Measurements from ENCODE around the gene SOWAHA.

SOWAHA gene

DNA sequence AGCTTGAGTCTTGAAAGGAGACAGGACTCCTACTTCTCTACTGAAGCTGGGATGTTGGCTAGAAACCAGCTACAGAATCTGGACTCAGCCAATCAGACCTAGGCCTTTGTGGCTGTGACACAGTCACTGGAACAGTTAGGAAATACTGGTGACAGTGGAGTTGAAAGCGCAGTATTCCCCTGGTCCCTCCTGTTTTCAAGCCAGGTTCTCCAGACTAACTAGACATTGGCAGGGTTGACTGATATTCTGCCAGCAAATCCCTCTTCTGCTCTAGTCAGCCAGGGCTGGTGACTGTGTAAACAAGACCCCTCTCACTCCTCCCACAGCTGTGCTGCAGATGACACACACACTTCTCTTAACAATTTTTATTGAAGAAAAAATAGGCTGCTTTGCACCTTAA is 8.7 kb downstream of the SOWAHA start:
- Histone ChIP-seq H3K4me3 (ENCODE audit: low read length) (no peak overlapping the region), H3K4me1 (ENCODE audit: control insufficient read depth, insufficient read depth, low read length) (no peaks in the 10 kb centered on the region), H3K4me2 (ENCODE audit: low read length) (no peak overlapping the region), H3K9me3 (replicated peaks; ENCODE audit: low read length) (no peaks in the 10 kb centered on the region), H3K36me3 (ENCODE audit: insufficient read depth, low read length) (peaks cover 11% of the 10 kb centered on the region), H3K27me3 (ENCODE audit: control insufficient read depth, insufficient read depth, low read length) (no peaks in the 10 kb centered on the region), H3K9ac (ENCODE audit: low read depth, low read length) (no peak overlapping the region)

DNA sequence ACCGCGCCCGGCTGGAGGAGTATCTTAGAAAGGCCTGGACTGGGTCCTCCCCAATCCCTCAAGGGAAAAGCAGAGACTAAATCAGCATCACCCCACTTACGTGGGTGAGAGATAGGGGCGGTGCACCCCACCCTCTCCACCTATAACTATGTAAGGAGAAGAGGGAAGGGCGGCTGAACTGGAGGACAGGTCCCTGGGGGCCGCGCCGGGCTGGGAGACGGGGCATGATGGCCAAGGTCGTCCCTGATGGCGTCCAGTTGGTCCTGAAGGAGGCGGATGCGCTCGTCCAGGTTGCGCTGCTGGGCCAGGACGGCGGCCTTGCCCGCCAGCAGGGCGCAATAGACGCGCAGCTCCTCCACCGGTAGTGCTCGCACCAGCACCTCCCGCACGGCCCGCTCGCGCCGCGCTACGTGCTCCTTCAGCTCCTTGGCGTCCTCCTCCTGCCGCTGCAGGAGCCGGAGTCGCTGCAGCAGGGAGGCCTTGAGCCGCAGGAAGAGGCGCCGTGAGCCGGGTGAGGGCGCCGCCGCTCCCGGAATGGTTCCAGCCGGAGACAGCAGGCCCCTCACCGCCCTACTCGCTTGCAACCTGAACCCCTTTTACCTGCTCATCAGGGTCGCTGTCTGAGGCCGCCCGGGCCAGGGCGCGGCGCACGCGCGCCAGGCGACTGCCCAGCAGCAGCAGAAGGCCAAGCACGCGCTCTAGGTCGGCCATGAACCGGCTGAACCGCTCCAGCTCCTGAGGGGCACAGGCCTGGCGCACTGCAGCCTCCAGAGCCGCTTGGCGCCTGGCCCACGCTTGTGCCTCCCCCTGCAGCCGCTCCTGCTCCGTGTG is 9.8 kb downstream of the SOWAHA start:
- no peak overlapping the region for H3K4me2 ChIP-seq (ENCODE audit: low read length)
- no peaks in the 10 kb centered on the region for H3K4me1 ChIP-seq (ENCODE audit: control insufficient read depth, insufficient read depth, low read length)
- H3K4me3 ChIP-seq (ENCODE audit: low read length) = no peak overlapping the region
- no peaks in the 10 kb centered on the region for H3K9me3 ChIP-seq (replicated peaks; ENCODE audit: low read length)
- no peak overlapping the region for H3K9ac ChIP-seq (ENCODE audit: low read depth, low read length)
- peaks cover 11% of the 10 kb centered on the region for H3K36me3 ChIP-seq (ENCODE audit: insufficient read depth, low read length)
- H3K27me3 ChIP-seq (ENCODE audit: control insufficient read depth, insufficient read depth, low read length) = no peaks in the 10 kb centered on the region

GRCh38 chr5:132823481-132824050 is 10.5 kb downstream of the SOWAHA start:
- H3K4me2 ChIP-seq (ENCODE audit: low read length) = no peak overlapping the region
- no peaks in the 10 kb centered on the region for H3K9me3 ChIP-seq (replicated peaks; ENCODE audit: low read length)
- H3K27me3 ChIP-seq (ENCODE audit: control insufficient read depth, insufficient read depth, low read length) = no peaks in the 10 kb centered on the region
- H3K36me3 ChIP-seq (ENCODE audit: insufficient read depth, low read length) = peaks cover 11% of the 10 kb centered on the region
- H3K4me3 ChIP-seq (ENCODE audit: low read length) = no peak overlapping the region
- H3K4me1 ChIP-seq (ENCODE audit: control insufficient read depth, insufficient read depth, low read length) = no peaks in the 10 kb centered on the region
- H3K9ac ChIP-seq (ENCODE audit: low read depth, low read length) = no peak overlapping the region

GRCh38 chr5:132824426-132824825 is 11.3 kb downstream of the SOWAHA start:
- Histone ChIP-seq H3K27me3 (ENCODE audit: control insufficient read depth, insufficient read depth, low read length) (no peaks in the 10 kb centered on the region), H3K9ac (ENCODE audit: low read depth, low read length) (no peak overlapping the region), H3K4me2 (ENCODE audit: low read length) (no peak overlapping the region), H3K36me3 (ENCODE audit: insufficient read depth, low read length) (peaks cover 11% of the 10 kb centered on the region), H3K9me3 (replicated peaks; ENCODE audit: low read length) (no peaks in the 10 kb centered on the region), H3K4me1 (ENCODE audit: control insufficient read depth, insufficient read depth, low read length) (peaks cover 4% of the 10 kb centered on the region), H3K4me3 (ENCODE audit: low read length) (no peak overlapping the region)

DNA sequence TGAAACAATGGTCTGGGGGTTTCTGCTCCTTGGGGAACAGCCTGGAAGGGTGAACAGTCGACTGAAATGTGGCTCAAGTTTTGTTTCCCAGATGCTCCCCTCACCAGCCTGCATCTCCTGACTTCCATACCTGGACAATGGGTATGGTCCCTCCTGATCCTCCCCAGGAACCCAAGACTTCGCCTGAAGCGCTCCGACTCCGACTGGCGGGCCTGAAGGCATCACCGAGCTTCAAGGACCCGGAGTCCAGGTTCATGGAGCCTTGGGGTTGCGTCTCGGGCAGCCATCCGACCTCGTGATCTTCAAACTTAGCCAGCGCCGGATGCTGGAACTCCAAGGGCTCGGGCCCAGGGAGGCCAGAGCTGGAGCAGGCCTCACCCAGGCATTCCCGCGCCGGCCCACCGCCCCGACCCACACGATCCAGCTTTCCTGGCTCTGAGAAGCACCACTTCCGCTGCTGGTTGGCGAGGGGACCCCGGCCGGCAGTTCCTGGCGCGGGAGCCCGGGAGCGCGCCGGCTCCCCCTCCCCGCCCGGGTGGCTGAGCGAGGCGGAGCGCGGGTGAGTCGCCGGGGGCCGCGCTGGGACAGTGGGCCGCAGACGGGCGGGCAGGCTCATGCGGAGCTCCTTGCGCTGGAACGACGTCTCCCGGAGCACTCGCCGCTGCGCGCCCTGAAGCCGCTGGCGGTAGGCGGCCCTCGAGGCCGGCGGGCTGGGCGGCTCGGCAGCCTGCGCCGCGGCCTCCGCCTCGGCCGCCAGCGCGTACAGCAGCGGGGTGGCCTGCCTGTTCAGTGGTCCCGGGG is 12.1 kb downstream of the SOWAHA start:
- Histone ChIP-seq H3K4me1 (ENCODE audit: control insufficient read depth, insufficient read depth, low read length) (peaks cover 8% of the 10 kb centered on the region), H3K9ac (ENCODE audit: low read depth, low read length) (no peak overlapping the region), H3K36me3 (ENCODE audit: insufficient read depth, low read length) (peaks cover 11% of the 10 kb centered on the region), H3K4me3 (ENCODE audit: low read length) (no peak overlapping the region), H3K4me2 (ENCODE audit: low read length) (no peak overlapping the region), H3K27me3 (ENCODE audit: control insufficient read depth, insufficient read depth, low read length) (no peaks in the 10 kb centered on the region), H3K9me3 (replicated peaks; ENCODE audit: low read length) (no peaks in the 10 kb centered on the region)

GRCh38 chr5:132825834-132826391 is 12.8 kb downstream of the SOWAHA start:
- peaks cover 11% of the 10 kb centered on the region for H3K36me3 ChIP-seq (ENCODE audit: insufficient read depth, low read length)
- no peak overlapping the region for H3K4me3 ChIP-seq (ENCODE audit: low read length)
- no peaks in the 10 kb centered on the region for H3K9me3 ChIP-seq (replicated peaks; ENCODE audit: low read length)
- peaks cover 8% of the 10 kb centered on the region for H3K4me1 ChIP-seq (ENCODE audit: control insufficient read depth, insufficient read depth, low read length)
- no peaks in the 10 kb centered on the region for H3K27me3 ChIP-seq (ENCODE audit: control insufficient read depth, insufficient read depth, low read length)
- H3K9ac ChIP-seq (ENCODE audit: low read depth, low read length) = no peak overlapping the region
- H3K4me2 ChIP-seq (ENCODE audit: low read length) = no peak overlapping the region

GRCh38 chr5:132826424-132827082 is 13.5 kb downstream of the SOWAHA start:
- peaks cover 11% of the 10 kb centered on the region for H3K36me3 ChIP-seq (ENCODE audit: insufficient read depth, low read length)
- no peaks in the 10 kb centered on the region for H3K27me3 ChIP-seq (ENCODE audit: control insufficient read depth, insufficient read depth, low read length)
- H3K4me3 ChIP-seq (ENCODE audit: low read length) = no peak overlapping the region
- peaks cover 8% of the 10 kb centered on the region for H3K4me1 ChIP-seq (ENCODE audit: control insufficient read depth, insufficient read depth, low read length)
- no peak overlapping the region for H3K4me2 ChIP-seq (ENCODE audit: low read length)
- no peaks in the 10 kb centered on the region for H3K9me3 ChIP-seq (replicated peaks; ENCODE audit: low read length)
- H3K9ac ChIP-seq (ENCODE audit: low read depth, low read length) = no peak overlapping the region

DNA sequence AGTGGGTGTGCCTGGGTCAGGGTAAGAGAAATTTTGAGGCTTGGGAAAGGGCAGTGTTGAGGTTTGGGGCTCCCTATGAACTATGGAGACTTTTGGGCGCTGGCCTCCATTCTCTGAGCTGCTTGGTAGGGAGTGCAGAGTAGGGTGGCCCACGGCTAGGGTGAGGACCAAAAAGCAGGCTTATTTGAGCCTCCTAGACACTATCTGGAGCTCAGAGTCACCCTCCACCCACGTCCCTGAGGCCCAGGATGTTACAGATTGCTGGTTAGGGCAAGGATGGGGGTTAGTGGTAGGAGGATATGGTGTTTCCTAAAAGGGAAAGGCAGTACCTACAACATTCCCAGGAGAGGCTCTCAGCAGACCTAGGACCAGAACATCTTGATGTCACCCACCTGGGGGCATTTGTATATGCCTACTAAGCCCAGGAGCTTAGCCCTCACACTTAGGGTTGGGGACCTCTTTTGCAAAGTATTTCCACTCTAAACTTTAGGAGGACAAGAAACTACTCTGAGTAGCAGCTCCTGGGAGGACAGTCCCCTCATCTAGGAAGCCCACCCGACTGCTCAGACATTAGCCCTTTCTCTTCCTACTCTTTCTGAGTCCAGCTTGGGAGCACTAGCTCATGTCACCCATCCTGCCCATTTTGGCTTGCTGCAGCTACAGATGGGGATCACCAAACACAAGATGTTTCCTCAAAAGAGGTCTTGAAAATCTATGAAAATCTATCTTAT is 15.0 kb downstream of the SOWAHA start:
- Histone ChIP-seq H3K36me3 (ENCODE audit: insufficient read depth, low read length) (peaks cover 11% of the 10 kb centered on the region), H3K4me3 (ENCODE audit: low read length) (no peak overlapping the region), H3K9me3 (replicated peaks; ENCODE audit: low read length) (no peaks in the 10 kb centered on the region), H3K9ac (ENCODE audit: low read depth, low read length) (no peak overlapping the region), H3K4me1 (ENCODE audit: control insufficient read depth, insufficient read depth, low read length) (peaks cover 8% of the 10 kb centered on the region), H3K4me2 (ENCODE audit: low read length) (no peak overlapping the region), H3K27me3 (ENCODE audit: control insufficient read depth, insufficient read depth, low read length) (no peaks in the 10 kb centered on the region)

GRCh38 chr5:132828846-132829494 is 15.9 kb downstream of the SOWAHA start:
- Histone ChIP-seq H3K4me2 (ENCODE audit: low read length) (peak overlapping the region; percentile 99), H3K9ac (ENCODE audit: low read depth, low read length) (peak overlapping the region; percentile 89), H3K4me3 (ENCODE audit: low read length) (no peak overlapping the region), H3K9me3 (replicated peaks; ENCODE audit: low read length) (no peaks in the 10 kb centered on the region), H3K4me1 (ENCODE audit: control insufficient read depth, insufficient read depth, low read length) (peaks cover 8% of the 10 kb centered on the region), H3K36me3 (ENCODE audit: insufficient read depth, low read length) (peaks cover 8% of the 10 kb centered on the region), H3K27me3 (ENCODE audit: control insufficient read depth, insufficient read depth, low read length) (no peaks in the 10 kb centered on the region)

- peaks cover 4% of the 10 kb centered on the region for H3K36me3 ChIP-seq (ENCODE audit: insufficient read depth, low read length)
- peak overlapping the region; percentile 99 for H3K4me2 ChIP-seq (ENCODE audit: low read length)
- no peaks in the 10 kb centered on the region for H3K9me3 ChIP-seq (replicated peaks; ENCODE audit: low read length)
- peak overlapping the region; percentile 89 for H3K9ac ChIP-seq (ENCODE audit: low read depth, low read length)
- H3K4me3 ChIP-seq (ENCODE audit: low read length) = peak overlapping the region; percentile 99
- no peaks in the 10 kb centered on the region for H3K27me3 ChIP-seq (ENCODE audit: control insufficient read depth, insufficient read depth, low read length)
- H3K4me1 ChIP-seq (ENCODE audit: control insufficient read depth, insufficient read depth, low read length) = peaks cover 8% of the 10 kb centered on the region
Observed at GRCh38 chr5:132829742-132830435, 16.8 kb downstream of the SOWAHA start.

All from skeletal muscle satellite cell (primary cell).